Activated T-helper 1 cell treated with Interleukin-2 at 50 U/mL for 16 hours (primary cell): ENCODE measurements around the gene COL6A1.

ENCODE experiments used
- DNase-seq: peaks from one replicate; pipeline ENCODE4 v3.0.0-alpha.2; 2020; ENCODE audit warnings: low read depth

The COL6A1 gene

DNA sequence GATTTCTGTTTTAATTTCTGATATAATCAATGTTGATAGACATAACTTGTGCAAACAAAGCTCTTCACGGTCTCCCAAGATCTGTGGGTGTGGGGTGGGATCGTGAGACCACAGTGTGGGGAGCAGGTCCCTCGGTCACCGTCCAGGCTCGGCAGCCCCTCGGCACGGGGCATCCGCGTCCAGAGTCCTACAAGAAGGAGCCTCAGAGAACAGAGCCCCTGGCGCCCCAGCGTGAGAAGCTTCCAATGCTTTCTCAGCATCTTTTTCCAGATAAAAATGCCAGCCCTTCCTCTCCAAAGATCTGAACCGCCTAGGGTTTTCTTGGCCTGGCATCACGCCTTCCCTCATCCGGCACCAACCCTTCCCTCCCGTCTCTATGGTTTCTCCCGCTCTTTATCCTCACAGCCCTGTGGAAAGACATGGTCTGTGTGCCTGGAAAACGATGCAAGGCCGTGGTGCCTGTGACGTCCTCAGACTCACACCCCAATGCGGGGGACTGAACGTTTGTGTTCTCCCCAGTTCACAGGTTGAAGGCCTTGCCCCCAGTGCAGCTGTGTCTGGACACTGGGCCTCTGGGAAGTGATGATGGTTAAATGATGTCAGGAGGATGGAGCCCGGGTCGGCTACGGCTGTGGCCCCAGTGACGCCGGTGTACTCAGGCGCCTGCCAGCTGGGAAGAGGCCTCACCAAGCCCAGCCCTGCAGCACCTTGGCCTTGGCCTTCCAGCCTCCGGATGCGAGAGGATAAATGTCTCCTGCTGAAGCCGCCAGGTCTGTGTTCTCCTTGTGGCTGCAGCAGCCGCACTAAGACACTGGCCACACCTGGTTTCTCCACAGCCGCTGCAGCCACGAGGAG lies 70.5 kb downstream of the COL6A1 start:
- DNase-seq = no peak

GRCh38 chr21:46052703-46053651 lies 71.4 kb downstream of the COL6A1 start:
- DNase-seq = no peak

DNA sequence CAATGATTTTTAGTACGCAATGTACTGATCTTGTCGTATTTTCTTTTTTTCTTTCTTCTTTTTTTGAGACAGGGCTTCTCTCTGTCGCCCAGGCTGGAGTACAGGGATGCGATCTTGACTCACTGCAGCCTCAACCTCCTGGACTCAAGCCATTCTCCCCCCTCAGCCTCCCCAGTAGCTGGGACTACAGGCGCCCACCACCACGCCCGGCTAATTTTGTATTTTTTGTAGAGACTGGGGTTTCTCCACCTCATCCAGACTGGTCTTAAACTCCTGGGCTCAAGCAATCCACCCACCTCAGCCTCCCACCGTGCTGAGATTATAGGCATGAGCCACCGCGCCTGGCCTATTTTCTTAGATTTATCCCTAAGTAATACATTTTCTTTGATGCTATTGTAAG lies 72.5 kb downstream of the COL6A1 start:
- DNase-seq = no peak

- no peak for DNase-seq
These were observed 72.9 kb downstream of the COL6A1 start for GRCh38 chr21:46054451-46054881.
